Kidney glomerular epithelial cell (primary cell): ENCODE results near the gene MGMT.

ENCODE experiments used
- DNase-seq: peaks from one replicate; lab custom pipeline; 2025; lab: John Stamatoyannopoulos, UW

MGMT gene

DNA sequence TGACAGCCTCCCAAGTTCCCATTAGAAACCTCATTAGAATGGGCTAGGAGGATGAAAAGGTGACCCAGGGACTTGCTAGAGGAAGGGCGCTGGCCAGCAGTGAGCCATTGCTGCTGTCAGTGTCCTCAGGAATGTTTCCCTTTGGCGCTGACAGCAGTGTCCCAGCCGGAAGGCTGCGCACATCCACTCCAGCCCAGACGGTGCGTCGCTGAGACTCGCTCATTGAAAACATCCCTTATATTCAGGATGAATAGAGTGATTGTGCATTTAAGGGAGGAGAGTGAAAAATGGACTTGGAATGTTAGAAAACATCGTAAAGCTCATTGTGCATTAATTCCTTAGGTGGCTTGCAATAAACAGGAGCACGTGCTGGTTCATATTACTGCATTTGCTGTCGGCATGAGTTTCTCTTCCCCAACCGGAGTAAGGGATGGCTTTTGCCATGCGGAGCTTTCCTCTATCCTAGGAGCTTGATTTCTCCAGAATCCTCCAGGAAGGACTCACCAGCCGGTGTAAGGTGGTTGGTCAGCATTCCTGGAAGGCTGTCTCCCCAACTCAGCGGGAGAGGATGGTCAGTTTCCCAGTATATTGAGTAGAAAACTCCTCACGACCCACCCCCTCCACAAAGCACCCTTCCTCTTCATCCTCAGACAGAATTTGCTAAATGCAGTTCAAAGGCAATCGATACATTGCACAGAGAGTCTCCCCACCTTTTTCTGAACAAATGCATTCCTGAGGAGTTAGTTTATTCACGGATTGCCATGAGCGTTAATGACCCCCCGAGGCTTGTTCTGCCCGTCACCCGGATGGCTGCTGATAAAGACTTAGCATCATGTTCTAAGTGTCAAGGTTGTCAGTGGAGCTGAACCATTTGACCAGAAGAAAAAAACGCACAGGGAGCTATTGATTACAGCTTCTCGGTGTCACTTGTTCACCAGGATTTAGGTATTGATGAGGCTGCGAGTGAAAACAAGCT, 295.2 kb downstream of the MGMT start:
- DNase-seq: no peak

DNA sequence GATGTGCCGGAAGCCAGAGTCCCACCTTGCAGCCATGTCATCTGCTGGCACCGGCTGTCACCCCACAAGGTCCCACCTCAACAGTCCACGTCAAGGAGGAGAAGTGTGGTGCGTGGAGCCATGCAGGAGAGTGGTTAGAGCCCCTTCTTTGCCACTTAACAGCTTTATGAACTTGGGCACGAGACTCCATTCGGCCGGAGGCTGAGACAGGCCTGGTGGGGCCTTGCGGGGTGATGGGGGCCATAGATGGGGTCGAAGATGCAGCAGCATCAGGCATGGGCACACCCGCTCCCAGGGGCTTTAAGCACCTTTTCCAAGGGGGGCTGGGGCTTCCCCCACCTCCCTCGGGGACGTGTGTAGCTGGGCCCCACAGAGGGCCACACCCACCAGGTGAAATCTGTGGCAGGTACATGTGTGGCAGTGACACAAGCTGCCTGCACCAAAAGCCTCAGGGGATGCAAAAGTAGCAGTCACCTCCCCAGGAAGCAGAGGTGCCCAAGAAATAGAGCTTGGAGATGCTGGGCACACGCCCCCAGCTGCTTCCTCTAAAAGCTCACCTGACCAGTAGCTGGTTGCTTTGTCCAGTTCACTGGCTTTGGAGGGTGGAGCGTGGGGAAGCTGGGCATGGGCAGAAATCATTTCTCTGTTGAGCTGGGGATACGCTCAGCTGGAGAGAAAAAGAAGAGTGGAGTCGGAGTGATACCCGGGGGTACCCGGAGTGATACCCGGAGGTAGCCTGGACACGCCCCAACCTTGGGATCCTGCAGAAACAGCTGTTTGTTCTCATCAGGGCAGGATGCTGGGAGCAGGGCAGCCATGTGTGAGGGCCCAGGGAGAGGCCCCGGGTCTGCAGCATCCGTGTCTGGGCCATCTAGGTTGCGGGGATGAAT, 297.2 kb downstream of the MGMT start:
- DNase-seq: no peak

DNA sequence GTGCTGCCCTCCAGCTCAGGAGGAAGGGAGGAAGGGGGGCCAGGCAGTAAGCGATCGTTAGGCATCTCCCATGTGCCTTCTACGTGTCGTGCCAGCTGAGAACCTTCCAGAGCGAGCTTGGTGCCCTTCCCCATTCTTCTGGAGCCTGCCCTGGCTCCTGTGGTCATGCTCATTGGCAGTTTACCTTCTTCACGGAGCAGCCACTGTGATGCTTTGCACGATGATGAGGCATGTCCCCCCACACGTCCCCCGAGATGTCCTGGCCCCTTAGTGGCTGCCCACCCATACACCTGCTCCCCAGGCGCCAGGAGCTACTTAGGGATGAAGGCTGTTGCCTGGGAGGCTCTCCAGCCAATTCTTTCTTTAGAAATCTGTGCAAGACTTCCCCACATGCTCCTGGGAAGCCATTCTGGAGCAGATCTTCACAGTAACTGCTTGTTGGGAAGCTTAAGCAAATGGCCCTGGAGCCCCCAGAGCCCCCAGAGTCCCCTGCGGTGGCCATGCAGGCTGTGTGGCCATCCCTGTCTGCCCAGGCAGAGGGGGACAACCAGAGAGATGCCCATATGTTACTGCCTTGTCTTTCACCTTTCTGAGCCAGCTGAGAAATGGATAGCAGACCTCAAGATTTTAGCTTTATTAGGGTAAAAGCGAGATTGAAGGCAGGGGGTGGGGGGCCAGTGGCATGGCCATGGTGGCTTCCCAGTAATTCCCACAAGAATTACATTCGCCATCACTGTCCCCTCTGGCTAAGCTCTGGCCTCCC, 298.0 kb downstream of the MGMT start:
- no peak for DNase-seq

DNA sequence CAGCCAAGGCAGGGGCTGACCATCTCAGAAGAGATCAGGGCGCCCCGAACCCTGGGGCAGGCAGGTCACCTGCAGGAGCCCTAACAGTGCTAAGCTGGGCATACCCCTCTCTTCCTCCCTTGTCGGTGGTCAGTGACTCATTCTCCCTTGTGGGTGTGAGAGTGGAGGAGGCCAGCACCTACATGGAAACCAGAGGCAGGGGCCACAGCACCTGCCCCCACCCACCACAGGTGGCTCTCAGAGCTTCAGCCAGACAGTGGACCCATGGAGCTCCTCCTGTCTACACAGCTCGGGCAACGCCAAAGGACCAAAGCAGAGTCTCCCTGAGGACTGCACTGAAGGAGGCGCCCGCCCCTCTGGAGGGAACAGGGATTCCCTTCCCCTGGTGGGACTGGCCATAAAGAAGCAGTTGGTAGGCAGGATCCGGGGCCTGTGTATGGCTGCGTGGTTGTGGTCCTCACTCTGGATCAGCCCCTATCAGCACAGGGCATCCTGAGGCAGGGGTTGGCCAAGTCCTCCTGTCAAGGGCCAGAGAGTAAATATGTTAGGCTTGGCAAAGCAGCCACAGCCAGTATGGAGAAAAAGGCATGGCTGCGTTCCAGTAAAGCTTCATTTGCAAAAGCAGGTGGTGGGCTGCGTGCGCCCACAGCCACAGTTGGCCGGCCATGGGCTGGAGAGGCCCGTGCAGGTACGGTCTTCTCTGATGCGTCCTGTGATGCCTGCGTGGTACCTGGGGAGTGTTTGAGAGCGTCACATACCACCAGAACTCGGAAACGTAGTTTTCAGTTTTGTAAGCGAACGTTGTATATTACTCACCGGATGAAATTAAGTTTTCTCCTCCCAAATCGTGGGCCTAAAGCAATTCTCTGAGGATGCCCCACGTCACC, 298.9 kb downstream of the MGMT start:
- DNase-seq: no peak

DNA sequence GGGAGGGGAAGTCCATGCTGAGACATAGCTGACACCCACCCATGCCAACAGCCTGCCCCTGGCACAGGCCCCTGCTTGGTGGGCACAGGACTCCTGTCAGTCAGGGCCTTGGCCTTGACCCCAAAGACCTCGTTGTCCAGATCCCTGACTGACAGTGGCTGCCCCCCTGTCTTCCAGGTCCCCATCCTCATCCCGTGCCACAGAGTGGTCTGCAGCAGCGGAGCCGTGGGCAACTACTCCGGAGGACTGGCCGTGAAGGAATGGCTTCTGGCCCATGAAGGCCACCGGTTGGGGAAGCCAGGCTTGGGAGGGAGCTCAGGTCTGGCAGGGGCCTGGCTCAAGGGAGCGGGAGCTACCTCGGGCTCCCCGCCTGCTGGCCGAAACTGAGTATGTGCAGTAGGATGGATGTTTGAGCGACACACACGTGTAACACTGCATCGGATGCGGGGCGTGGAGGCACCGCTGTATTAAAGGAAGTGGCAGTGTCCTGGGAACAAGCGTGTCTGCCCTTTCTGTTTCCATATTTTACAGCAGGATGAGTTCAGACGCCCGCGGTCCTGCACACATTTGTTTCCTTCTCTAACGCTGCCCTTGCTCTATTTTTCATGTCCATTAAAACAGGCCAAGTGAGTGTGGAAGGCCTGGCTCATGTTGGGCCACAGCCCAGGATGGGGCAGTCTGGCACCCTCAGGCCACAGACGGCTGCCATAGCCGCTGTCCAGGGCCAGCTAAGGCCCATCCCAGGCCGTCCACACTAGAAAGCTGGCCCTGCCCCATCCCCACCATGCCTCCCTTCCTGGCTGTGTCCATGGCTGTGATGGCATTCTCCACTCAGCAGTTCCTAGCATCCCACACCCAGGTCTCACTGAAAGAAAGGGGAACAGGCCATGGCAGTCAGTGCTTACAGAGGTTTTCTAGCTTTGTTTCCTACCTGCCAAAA, 299.8 kb downstream of the MGMT start:
- DNase-seq: no peak

DNA sequence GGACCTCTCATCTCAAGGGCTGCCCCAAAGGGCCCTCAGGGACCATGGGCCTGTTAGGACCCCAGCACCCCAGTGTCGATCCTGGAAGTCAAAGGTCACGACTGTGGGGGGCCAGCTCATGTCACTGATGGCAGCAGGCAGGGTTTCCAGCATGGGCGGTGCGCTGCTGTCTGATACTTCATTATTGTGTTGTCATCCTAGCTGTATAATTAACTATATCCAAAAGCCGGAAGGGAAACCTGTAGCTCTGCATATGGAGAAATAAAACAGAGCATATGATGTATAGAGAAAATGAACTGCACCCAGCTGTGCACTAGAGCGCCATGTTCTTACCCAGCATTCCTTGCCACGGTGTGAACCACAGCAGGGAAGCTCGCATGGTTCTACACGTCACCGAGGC, 300.7 kb downstream of the MGMT start:
- no peak for DNase-seq

DNA sequence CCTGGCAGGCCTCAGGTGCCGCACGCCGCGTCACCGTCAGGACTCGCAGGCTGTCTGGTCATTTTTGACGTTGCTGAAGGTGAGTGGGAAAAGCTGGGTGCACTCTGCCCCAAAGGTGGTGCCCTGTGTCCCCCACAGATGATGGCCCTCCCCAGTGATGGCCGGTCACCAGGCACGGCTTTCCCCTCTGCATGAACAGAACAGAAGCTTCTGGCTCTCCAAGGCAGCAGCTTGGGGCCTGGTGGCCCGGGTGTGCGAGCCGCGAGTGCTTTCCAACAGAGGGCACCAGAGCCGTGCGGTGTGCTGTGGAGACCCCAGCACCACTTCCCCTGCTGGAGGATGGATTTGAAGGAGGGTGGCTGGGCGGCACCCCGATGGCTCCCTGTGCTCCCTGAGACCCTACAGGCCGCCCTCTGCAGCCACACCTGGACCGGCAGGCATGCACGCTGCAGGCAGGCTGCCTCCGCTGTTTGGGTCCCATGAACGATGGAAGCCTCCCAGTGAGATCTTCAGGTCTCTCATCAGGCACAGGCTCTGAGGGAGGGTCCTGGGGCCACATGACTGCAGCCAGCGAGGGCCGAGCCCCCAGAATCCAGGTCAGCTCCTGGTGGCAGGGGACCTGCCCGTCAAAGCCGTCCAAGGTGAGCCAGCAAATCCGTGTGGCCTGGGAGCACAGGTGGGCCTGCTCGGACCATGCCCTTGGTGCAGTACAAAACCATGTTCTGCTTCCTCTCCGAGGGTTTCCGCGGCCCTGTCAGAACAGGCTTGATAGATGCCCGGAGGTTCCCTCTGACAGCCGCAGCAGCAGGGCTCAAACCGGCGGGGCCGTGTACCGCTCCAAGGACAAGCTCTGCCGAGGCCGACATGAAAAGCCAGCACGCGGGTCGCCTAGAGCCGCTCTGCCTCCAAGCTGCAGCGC, 301.7 kb downstream of the MGMT start:
- no peak for DNase-seq

DNA sequence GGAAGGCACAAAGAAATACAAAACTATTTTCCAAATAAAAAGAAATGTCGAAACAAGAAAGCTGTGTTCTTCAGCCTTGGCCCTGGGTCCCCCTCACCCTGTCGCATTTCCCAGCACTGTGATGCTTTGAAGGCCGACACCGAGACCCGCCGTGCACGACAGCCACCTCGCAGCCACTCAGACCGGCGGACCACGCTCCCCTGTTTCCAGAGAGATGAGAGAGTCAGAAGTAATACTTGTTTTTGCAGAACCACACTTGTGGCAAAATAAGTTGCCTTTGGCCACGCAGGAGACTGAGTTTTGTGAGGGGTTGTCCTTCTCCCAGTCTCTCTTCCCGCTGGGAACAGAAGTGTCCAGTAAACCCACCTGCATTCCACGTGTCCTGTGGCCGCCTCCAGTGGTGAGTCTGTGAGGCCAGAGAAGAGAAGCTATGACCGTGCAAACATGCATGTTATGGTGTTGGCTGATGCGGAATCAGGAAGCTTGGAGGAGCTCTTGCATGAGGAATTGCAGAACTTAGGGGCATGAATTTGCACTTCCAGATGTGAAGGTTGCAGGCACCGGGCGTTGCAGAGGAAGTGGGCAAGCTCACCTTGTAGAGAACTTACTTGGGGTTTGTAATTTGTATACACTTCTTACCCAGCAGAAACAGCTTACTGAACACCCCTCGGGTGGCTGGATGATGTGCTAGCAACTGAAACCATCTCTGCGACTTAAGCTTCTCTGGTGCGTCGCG, 302.5 kb downstream of the MGMT start:
- DNase-seq: no peak

DNA sequence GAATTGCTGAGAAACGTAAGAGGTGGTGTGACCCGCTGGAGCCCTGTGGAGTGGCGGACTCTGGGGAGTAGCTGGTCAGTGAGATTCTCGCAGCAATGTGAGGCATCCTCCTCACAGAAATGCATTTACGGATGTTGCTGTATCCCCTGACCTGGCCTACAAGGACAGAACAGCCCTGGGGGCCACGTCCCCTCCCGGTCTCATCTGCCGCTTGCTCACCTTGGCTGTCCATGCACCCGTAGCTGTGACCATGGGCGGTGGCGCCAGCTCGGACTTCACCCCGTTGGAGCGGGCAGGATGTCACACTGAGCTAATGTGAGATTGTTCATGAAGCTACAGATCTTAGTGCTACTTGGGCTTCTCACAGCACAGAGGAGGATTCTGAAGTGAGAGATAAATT, 303.2 kb downstream of the MGMT start:
- no peak for DNase-seq

DNA sequence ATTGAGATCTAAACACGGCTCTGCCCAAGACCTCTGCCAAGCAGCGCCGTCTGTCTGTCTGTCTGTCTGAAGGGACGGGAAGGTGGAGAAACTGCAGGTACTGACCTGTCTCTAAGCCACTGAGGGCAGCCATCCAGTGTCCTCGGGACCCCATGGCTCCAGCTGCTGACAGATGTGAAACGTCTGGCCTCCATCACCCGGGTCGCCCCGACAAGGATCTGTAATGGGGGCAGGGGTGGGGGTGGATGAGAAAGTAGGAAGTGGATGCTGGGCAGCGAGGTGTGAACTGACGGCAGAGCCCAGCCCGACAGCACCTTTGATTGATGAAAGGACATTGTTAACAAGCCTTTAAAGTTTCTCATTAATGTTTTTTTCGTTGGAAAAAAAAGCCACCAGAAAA, 304.0 kb downstream of the MGMT start:
- DNase-seq: no peak

DNA sequence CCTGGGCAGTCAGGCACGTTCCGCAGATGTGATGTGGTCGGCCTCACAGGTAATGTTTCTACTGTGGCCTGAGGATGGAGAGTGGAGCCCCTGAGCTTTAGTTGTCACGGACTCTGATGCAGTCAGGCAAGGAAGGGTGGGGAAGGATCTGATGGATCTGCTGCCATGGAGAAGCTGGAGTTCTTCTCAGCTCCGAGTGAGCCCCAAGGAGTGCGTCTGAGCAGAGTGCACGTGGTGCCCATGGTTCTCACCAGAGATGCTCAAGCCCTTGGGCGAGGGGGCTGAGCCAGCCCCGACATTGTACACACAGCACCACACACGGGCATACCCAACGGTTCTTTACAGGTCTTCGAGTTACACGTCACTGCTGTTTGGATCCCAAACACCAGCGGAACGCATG, 304.5 kb downstream of the MGMT start:
- DNase-seq: no peak

DNA sequence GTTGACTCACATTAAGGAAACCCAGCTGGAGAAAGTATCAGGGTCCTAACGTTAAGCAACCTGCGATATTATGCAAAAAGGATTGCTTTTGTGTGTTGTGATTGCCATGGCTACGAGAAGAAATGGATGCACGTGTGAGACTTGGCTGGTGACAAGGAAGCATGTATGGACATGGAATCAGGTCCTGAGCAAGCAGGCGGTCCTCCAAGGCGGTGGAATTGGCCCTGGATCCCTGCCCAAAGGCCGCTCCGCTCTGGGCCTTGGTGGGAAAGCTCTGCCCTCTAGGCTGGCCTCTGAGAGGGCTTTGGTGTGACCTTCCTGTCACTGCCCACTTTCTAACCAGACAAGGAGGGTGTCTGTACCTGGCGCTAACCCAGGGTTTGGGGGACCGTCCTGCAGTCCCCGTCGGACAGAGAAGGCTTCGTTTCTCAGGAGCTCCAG, 305.0 kb downstream of the MGMT start:
- DNase-seq: no peak

DNA sequence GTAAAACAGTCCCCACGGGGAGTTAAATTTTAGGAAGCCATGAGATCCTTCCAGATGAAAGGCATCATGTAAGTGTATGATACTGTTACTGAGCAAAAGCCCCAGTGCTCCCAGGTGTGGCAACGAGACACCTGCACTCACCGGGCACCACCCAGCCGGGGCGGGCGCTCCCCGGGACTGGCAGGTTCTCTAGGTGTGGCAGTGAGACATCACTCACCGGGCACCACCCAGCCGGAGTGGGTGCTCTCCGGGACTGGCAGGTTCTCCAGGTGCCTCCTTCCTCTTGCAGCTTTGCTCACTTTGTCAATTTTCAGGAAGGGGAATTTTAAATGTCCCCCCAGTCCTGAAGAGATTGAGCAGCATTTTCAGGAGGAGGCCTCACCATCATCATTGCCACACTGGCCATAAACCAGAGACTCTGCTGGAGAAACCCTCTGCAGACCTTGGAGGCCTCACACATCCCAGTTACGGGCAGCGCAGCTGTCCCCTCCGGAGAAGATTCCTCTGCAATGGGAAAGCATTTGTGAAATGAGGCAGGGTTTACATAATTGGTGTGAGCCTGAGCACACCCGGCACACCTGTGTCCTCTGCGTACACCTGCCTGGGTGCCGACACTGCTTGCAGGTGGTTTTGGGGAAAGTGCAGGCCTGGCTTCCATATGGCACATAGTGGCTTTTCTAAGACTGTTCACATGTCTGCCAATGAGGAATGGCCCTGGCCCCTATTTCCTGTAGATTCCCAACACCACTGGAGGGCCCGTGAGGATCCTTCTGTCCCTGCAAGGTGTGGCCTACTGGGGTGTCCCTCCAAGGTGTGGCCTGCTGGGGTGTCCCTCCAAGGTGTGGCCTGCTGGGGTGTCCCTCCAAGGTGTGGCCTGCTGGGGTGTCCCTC, 305.7 kb downstream of the MGMT start:
- no peak for DNase-seq

DNA sequence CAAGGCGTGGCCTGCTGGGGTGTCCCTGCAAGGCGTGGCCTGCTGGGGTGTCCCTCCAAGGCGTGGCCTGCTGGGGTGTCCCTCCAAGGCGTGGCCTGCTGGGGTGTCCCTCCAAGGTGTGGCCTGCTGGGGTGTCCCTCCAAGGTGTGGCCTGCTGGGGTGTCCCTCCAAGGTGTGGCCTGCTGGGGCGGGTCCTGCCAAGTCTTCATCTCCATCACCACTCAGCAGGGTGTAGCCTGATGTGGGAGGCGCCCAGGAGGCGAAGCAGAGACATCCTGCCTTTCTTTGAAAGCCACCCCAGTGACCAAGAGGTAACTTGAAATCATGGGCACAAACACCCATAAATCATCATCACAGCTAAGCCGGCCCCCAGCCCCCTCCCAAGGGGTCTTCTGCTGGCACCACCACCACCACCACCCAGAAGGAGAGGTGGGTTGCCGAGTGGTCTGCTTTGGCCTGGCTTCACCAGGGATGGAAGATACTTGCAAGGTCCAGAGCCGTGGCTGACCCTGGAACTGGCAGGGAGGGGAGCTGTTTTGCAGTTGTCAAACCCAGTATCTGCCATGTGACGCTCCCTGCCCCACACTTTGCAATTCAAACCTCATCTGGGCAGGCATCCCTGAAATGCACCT, 306.4 kb downstream of the MGMT start:
- DNase-seq: no peak

DNA sequence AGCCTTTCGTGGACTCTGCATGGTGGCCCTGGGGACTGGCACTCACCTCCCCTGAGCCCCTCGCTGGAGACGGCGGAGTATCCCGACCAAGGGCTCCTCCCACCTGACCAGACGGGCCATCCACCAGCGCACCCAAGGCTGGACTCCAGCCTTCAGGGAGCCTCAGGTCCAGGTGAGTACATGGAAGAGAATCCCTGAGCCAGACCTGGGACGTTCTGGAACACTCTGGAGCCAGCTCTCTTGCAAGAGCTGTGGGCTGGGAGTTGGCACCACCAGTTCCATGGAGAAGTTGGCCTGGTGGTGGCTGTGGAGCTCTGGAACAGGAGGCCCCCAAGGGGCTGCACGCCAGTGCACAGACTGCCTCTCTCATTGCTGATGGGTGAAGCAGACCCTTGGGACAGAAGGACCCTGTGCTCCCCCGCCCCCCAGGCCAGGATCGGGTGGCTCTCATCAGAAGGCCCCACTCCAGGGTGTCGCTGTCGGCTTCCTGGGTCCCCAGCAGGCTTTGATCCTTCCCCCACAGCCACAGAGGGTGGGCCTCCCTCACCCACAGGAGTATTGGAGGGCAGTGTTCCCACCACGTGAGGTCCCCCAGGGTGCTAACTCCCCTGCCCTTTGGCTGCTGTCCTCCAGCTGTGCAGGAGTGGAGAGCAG, 307.2 kb downstream of the MGMT start:
- DNase-seq: no peak
